Coronary artery (tissue), 2 donors: ENCODE data around the gene BRIX1.

ENCODE experiments used
- DNase-seq: peaks from one replicate; pipeline ENCODE4 v3.0.0-alpha.2; 2017; ENCODE audit warnings: low spot score
- H3K27ac ChIP-seq, 2 donors: fragments of 200-600 bp; sonication (generic); one replicate each; pipeline ENCODE4 v1.5.1; 2016 to 2019
- H3K4me3 ChIP-seq: fragments of 200-600 bp; sonication (generic); 2 replicates; pipeline ENCODE4 v1.5.1; 2016; ENCODE audit warnings: mild to moderate bottlenecking, moderate library complexity
- TF ChIP-seq, protein P1 (sequence below): fragments of 200-600 bp; sonication (generic); IDR thresholded peaks from one replicate; pipeline ENCODE4 v1.5.1; 2019; ENCODE audit warnings: antibody characterized with exemption

Gene BRIX1, protein sequence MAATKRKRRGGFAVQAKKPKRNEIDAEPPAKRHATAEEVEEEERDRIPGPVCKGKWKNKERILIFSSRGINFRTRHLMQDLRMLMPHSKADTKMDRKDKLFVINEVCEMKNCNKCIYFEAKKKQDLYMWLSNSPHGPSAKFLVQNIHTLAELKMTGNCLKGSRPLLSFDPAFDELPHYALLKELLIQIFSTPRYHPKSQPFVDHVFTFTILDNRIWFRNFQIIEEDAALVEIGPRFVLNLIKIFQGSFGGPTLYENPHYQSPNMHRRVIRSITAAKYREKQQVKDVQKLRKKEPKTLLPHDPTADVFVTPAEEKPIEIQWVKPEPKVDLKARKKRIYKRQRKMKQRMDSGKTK

DNA sequence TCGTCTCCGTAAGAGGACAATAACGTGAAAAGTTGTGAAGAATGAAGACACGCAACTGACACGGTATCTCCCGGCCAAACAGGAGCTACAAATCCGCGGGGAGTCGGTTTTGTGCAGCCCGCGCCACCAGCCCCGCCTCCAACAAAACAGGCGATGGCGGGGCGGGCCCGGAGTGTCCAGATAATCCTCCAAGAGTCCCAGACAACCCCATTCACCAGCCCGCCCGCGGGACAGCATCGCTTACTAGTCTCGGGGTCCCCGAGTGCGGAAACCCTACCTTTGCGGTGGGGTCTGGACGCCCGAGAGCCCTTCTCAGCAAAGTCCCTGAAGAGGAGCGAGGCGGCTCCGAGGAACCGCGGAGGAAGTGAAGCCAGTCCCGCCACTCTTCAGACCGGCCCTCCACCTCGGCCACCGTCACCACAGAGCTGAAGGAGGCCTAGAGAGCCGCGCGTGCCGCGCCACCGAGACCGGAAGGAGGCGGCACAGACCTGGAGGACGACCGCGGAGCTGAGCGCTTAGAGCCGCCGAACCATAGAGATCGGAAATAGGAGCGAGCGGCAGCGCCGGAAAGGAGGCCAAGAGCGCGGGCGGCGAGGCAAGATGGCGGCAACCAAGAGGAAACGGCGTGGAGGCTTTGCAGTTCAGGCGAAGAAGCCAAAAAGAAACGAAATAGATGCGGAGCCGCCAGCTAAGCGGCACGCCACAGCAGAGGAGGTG is at the start of gene BRIX1, which contains the start of gene RAD1:
TSS of gene BRIX1 (plus strand) at position 573 of the 717 bp plus-strand sequence. CDS start at position 601, 28 bp downstream.
TSS of gene RAD1 (minus strand) at position 366 of the 717 bp plus-strand sequence. CDS start 612 bp downstream, outside the sequence.
- Histone ChIP-seq H3K4me3 (peak within 1 kb of the TSS; percentile 95), H3K27ac (peak within 1 kb of the TSS; percentile 67 to 92)
- TF ChIP-seq, protein P1, sequence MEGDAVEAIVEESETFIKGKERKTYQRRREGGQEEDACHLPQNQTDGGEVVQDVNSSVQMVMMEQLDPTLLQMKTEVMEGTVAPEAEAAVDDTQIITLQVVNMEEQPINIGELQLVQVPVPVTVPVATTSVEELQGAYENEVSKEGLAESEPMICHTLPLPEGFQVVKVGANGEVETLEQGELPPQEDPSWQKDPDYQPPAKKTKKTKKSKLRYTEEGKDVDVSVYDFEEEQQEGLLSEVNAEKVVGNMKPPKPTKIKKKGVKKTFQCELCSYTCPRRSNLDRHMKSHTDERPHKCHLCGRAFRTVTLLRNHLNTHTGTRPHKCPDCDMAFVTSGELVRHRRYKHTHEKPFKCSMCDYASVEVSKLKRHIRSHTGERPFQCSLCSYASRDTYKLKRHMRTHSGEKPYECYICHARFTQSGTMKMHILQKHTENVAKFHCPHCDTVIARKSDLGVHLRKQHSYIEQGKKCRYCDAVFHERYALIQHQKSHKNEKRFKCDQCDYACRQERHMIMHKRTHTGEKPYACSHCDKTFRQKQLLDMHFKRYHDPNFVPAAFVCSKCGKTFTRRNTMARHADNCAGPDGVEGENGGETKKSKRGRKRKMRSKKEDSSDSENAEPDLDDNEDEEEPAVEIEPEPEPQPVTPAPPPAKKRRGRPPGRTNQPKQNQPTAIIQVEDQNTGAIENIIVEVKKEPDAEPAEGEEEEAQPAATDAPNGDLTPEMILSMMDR: no peak
- peak; percentile 97 for DNase-seq

DNA sequence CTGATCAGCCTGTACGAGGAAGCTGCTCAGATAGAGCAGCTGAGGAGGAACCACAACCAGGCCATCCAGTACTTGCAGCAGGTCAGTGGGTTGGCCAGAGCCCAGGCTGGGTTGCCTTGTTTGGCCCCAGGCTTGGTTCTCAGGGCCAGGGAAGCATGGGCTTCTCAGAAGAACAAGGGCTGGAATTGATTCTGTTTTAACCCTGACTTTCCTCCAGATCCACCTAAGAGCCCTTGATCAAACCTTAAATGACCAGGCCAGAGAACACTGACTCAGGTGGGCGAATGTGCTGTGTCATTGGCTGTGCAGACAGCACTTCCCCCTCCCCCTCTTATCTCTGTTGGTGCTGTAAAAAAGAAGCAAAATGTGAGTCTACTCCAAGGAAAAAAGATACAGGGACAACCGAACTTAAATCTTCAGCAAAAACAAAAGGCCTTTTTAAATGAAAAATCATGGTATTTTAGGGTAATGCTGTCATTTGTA is 48.5 kb upstream of the BRIX1 start:
- Histone ChIP-seq H3K27ac (no peak overlapping the region), H3K4me3 (no peak overlapping the region)
- no peak for DNase-seq
- TF ChIP-seq, protein P1: no peak

DNA sequence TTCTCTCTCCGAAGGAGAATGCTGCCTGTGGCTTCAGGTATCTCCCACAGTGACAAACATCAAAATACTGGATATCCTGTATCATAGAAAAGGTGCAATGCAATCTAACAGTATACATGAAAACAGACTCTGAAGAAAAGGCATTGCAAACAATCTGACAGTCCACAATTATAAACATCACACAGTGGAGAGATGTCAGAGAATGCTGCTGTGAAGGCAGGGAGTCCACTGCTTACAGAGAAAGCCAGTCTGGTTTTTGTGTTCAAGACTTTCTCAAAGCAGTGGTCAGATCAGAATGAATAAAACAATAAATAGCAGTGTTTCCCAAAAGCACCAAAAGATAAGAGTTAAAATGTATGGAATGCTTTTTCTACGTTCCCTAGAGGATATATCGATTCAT is 47.9 kb upstream of the BRIX1 start:
- Histone ChIP-seq H3K27ac (no peak overlapping the region), H3K4me3 (no peak overlapping the region)
- TF ChIP-seq, protein P1: no peak
- no peak for DNase-seq

DNA sequence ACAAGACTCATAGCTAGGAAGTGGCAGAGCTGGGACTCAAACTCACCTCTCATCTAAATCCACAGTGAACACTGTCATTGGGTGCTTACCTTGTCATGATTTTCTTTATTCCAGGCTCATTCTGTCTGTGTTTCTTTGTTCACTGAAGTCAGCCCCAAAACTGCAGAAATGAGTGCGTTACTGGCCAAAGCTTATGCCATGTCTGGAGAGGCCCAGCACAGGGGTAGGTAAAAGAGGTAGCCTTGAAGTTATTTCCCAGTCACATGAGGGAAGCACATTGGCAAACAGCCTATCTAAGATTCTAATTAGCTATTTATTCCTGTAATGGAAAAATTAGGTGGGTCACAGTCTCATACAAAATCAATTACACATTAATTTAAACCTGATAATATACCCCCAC is 46.7 kb upstream of the BRIX1 start:
- TF ChIP-seq, protein P1: no peak
- no peak overlapping the region for H3K27ac ChIP-seq
- no peak for DNase-seq
- no peak overlapping the region for H3K4me3 ChIP-seq

DNA sequence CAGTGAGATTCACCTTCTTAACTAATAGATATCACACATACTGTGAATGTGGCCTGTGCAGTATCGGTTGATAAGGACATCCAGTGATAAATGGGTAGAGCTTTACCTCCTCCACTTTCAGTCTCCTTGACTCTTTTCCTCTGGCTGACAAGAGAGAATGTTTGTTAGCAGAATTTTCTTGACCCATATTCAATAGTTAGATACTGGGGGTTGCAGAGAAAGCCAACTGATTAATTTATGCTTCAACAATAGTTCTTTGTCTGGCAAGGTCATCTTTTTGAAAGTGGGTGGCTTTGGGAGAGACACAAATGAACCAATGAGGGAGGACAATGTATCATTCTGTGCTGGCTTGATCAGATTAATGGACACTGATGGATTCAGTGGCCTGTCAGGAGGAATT is 46.3 kb upstream of the BRIX1 start:
- Histone ChIP-seq H3K4me3 (no peak overlapping the region), H3K27ac (no peak overlapping the region)
- no peak for DNase-seq
- TF ChIP-seq, protein P1: no peak

DNA sequence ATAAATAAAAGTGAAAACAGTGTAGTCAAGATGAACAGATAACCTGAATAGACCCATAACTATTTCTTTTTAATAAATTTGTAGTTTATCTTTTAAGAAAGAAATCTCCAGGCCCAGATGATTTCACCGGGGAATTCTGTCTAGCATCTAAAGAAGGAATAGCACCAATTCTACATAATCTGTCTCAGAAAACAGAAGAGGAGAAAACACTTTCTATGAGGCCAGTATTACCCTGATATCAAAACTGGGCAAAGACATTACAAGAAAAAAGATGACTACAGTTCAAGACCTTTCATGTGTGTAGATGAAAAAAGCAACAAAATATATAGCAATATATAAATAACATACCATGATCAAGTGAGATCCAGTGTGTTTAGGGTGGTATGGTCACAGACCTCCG is 45.1 kb upstream of the BRIX1 start:
- TF ChIP-seq, protein P1: no peak
- Histone ChIP-seq H3K4me3 (no peak overlapping the region), H3K27ac (no peak overlapping the region)
- DNase-seq: no peak
